NB4 (cell line): ENCODE results near the gene KIF18A.

ENCODE experiments used
- DNase-seq: peaks from one replicate; pipeline ENCODE4 v3.0.0; 2010; ENCODE audit warnings: low read depth
- H3K4me3 ChIP-seq: one replicate; pipeline ENCODE4 v1.5.1; 2011; ENCODE audit warnings: mild to moderate bottlenecking, low read depth, low read length, moderate library complexity
- MYC ChIP-seq: IDR thresholded peaks from 2 replicates; pipeline ENCODE4 v1.6.1; 2011; ENCODE audit warnings: low read depth, low read length
- POLR2A ChIP-seq: IDR thresholded peaks from 2 replicates; pipeline ENCODE4 v1.6.1; 2011; ENCODE audit warnings: mild to moderate bottlenecking; ENCODE audit not compliant: insufficient read length; ENCODE audit errors: extremely low read depth
- TF ChIP-seq, protein P1 (sequence below): IDR thresholded peaks from one replicate; pipeline ENCODE4 v1.5.1; 2012; ENCODE audit warnings: low read depth, low read length
- TF ChIP-seq, protein P2 (sequence below): IDR thresholded peaks from 2 replicates; pipeline ENCODE4 v1.6.1; 2011; ENCODE audit warnings: low read depth, low read length

Gene KIF18A

DNA sequence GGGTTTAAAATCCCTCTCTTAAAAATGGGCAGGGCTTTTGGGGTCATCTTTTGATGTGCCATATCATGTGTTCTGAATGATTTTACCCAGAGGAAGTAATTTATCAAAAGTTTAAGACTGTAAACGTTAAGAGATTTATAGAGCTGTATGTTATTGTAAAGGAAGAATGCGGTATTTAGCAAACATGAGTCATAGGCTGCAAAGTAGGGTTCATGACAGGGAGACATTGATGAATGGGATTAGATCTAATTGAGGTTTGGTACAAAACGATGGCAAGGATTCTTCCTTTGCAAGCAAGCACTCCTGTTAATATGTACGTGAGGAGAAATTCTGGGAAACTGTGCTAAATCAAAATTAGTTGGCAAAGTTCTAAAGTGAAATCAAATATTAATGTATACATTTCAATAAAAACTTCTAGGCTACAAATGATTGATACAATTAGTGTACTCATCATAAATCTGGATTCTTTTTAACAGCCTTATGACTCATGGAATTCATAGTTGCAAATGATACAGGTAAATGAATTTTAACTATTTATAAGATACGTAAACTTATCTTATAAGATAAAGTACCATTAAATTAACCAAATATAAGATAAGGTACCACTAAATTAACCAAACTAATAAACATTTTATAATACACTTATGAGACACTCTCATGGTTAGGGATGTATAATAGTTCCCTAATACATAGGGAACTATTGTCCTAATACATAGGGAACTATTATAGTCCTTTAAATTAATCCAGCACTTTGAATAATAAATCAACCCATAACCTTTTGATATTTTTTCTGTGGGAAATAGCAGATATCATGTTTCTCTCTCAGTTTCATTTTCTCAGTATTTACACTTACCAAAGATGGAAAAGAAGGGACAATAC lies 58.4 kb downstream of the KIF18A start:
- TF ChIP-seq, protein P1, sequence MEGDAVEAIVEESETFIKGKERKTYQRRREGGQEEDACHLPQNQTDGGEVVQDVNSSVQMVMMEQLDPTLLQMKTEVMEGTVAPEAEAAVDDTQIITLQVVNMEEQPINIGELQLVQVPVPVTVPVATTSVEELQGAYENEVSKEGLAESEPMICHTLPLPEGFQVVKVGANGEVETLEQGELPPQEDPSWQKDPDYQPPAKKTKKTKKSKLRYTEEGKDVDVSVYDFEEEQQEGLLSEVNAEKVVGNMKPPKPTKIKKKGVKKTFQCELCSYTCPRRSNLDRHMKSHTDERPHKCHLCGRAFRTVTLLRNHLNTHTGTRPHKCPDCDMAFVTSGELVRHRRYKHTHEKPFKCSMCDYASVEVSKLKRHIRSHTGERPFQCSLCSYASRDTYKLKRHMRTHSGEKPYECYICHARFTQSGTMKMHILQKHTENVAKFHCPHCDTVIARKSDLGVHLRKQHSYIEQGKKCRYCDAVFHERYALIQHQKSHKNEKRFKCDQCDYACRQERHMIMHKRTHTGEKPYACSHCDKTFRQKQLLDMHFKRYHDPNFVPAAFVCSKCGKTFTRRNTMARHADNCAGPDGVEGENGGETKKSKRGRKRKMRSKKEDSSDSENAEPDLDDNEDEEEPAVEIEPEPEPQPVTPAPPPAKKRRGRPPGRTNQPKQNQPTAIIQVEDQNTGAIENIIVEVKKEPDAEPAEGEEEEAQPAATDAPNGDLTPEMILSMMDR, result no peak
- H3K4me3 ChIP-seq, result no peak overlapping the region
- no peak for DNase-seq

GRCh38 chr11:28048812-28049211 lies 59.1 kb downstream of the KIF18A start:
- TF ChIP-seq POLR2A (no peak), MYC (no peak)
- TF ChIP-seq, protein P2, sequence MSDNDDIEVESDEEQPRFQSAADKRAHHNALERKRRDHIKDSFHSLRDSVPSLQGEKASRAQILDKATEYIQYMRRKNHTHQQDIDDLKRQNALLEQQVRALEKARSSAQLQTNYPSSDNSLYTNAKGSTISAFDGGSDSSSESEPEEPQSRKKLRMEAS, result no peak
- TF ChIP-seq, protein P1, result no peak
- H3K4me3 ChIP-seq, result no peak overlapping the region
- no peak for DNase-seq

DNA sequence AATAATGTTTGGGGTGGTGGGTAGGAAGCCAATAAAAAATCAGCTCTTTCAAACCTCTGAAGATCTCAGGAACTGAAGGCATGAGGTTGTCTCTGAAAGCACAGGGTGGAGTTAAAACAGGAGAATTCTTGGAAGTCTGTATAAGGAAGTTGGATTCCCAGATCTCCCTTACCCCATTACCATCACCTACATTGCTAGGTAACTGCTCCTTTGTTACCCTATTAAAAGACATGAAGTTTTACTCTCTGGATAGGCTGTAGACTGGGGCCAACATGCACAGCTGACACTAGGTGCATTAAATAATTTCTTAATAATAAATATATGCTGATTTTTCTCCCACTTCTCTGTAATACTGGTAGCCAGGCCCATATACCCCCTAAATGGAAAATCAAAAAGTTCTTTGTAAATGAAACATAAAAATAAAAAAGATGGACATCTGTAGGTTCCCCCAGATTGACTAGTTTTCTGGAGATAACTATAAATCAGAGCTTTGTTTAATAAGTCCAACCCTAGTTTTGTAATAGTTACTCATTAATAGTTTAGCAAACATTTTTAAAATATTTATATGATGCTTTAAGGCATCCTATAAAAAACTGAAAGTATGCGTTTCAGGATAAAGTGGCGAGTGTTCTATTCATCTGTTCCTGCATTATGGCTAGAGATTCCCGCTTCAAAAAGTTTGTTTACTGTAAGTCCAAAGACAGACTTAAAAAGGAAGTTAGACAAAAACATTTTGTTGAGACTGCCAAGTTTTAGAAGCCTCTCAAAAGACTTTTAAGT lies 63.8 kb downstream of the KIF18A start:
- no peak for DNase-seq
- H3K4me3 ChIP-seq, result no peak overlapping the region

GRCh38 chr11:28040384-28040783 lies 67.6 kb downstream of the KIF18A start:
- H3K4me3 ChIP-seq, result no peak overlapping the region
- TF ChIP-seq POLR2A, result no peak
- TF ChIP-seq MYC, result no peak
- TF ChIP-seq, protein P1, result no peak
- TF ChIP-seq, protein P2, result no peak
- DNase-seq, result no peak

More for the DNA sequence above, 63.8 kb downstream of the KIF18A start:
- no peak for TF ChIP-seq POLR2A

GRCh38 chr11:28038775-28039174 lies 69.2 kb downstream of the KIF18A start:
- DNase-seq, result no peak
- no peak overlapping the region for H3K4me3 ChIP-seq
- TF ChIP-seq, protein P2, result no peak
- TF ChIP-seq, protein P1, result no peak
- TF ChIP-seq POLR2A (no peak), MYC (no peak)

- no peak overlapping the region for H3K4me3 ChIP-seq
- TF ChIP-seq, protein P2, result no peak
- no peak for TF ChIP-seq POLR2A
- TF ChIP-seq, protein P1, result no peak
- TF ChIP-seq MYC, result no peak
- DNase-seq, result no peak
These were observed 81.2 kb downstream of the KIF18A start for GRCh38 chr11:28026634-28027290.
